Stimulated activated CD8-positive, alpha-beta memory T cell treated with anti-CD3 and anti-CD28 coated beads, Interleukin-15, amount 100 ng/mL, for 4 hours (primary cell): ENCODE results near the gene TMEM86B.

Source experiments
- DNase-seq, 2 donors: peaks; one replicate each; pipeline ENCODE4 v3.0.0-alpha.2; 2020; ENCODE audit warnings: low read depth in 2 of 2

TMEM86B gene

GRCh38 chr19:55178781-55179599 is 49.6 kb downstream of the TMEM86B start:
- peak; percentile 82 to 84 for DNase-seq
